Peyer's patch (tissue), 4 donors: ENCODE measurements around the gene NETO1. TPM values are rescaled to one million over a fixed set of nuclear protein-coding genes. Genes with fewer than 3 reads are reported as not detected.

Source experiments
- DNase-seq, 3 donors: peaks; one replicate each; pipeline ENCODE4 v3.0.0-alpha.2; 2017 to 2019
- H3K27ac ChIP-seq, 4 donors: fragments of 200-600 bp; sonication (generic); one replicate each; pipeline ENCODE4 v1.5.1; 2016 to 2019
- H3K27me3 ChIP-seq, 2 donors: fragments of 200-600 bp; sonication (generic); one replicate each; pipeline ENCODE4 v1.5.1; 2019
- H3K36me3 ChIP-seq, 3 donors: fragments of 200-600 bp; sonication (generic); one replicate each; pipeline ENCODE4 v1.5.1; 2016 to 2019
- H3K4me1 ChIP-seq, 4 donors: fragments of 200-600 bp; sonication (generic); one replicate each; pipeline ENCODE4 v1.5.1; 2016 to 2019
- H3K4me3 ChIP-seq, 4 donors: fragments of 200-600 bp; sonication (generic); 1 replicate in 3 of 4; 2 replicates in 1 of 4; pipeline ENCODE4 v1.5.1; 2016 to 2019; ENCODE audit warnings: mild to moderate bottlenecking in 1 of 4
- H3K9me3 ChIP-seq, 4 donors: fragments of 200-600 bp; sonication (generic); one replicate each; pipeline ENCODE4 v1.5.1; 2016 to 2019; ENCODE audit warnings: mild to moderate bottlenecking in 1 of 4
- POLR2A ChIP-seq, 2 donors: fragments of 450-650 bp; IDR thresholded peaks; one replicate each; pipeline ENCODE4 v1.5.1; 2017; ENCODE audit warnings: antibody characterized with exemption in 2 of 2, mild to moderate bottlenecking in 2 of 2, moderate library complexity in 2 of 2
- total RNA-seq, 4 donors: library from RNA; depleted of rRNA; stranded (reverse); fragments of >200 nt; gene quantifications; one replicate each; pipeline ENCODE4 v1.1.0, GENCODE V29; 2016
- TF ChIP-seq, protein P1 (sequence below), 6 experiments: fragments of 450-650 bp in 4 of 6; fragments of 200-600 bp in 2 of 6; sonication (generic) in 1 of 6; IDR thresholded peaks; one replicate each; pipeline ENCODE4 v1.5.1; 2017 to 2019; ENCODE audit warnings: antibody characterized with exemption in 6 of 6, mild to moderate bottlenecking in 3 of 6, moderate library complexity in 1 of 6

NETO1 gene
- total RNA-seq, 4 donors from 2014 or later = not detected

DNA sequence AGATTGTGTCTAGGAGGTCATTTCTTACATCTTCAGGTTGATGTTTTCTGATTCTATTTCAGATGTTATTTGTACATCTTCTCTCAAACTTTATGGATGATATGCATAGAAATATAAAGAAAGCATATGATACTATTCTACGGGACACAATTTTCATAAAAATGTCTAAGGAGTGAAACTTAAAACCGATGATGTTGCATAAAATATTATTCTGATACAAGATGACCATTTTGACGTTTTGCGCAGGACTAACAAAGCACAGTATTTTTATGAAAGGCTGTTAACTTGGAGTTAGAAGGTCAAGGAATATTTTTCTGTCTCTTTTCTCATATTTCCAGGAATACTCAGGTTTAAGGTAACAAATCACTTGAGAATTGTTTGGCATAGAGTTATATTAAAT, 8.7 kb downstream of the NETO1 start:
- no peaks in the 10 kb centered on the region for H3K4me1 ChIP-seq
- H3K27ac ChIP-seq = no peak overlapping the region
- no peaks in the 10 kb centered on the region for H3K9me3 ChIP-seq
- no peak for DNase-seq
- H3K36me3 ChIP-seq = no peaks in the 10 kb centered on the region
- no peak overlapping the region for H3K4me3 ChIP-seq
- H3K27me3 ChIP-seq = no peaks in the 10 kb centered on the region
- TF ChIP-seq POLR2A (IDR thresholded peaks at IDR 0.05) = no peak
- TF ChIP-seq, protein P1, sequence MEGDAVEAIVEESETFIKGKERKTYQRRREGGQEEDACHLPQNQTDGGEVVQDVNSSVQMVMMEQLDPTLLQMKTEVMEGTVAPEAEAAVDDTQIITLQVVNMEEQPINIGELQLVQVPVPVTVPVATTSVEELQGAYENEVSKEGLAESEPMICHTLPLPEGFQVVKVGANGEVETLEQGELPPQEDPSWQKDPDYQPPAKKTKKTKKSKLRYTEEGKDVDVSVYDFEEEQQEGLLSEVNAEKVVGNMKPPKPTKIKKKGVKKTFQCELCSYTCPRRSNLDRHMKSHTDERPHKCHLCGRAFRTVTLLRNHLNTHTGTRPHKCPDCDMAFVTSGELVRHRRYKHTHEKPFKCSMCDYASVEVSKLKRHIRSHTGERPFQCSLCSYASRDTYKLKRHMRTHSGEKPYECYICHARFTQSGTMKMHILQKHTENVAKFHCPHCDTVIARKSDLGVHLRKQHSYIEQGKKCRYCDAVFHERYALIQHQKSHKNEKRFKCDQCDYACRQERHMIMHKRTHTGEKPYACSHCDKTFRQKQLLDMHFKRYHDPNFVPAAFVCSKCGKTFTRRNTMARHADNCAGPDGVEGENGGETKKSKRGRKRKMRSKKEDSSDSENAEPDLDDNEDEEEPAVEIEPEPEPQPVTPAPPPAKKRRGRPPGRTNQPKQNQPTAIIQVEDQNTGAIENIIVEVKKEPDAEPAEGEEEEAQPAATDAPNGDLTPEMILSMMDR (IDR thresholded peaks at IDR 0.05) = no peak

DNA sequence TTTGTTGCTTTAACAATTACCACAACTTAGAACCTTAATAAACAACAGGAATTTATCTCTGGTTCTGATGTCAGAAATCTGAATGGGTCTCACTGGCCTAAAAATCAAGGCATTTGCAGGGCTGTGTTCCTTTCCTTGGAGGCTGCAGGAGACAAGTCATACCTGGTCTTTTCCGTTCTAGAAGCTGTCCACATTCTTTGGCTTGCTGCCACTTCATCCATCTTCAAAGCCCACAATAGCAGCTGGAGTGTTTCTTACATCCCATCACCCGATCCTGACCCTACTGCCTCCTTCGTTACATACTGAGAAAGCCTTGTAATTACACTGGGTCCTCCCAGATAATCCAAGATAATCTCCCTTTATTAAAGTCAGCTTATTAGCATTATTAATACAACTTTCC, 18.1 kb downstream of the NETO1 start:
- DNase-seq = no peak
- Histone ChIP-seq H3K27ac (no peak overlapping the region), H3K4me3 (no peak overlapping the region), H3K36me3 (no peaks in the 10 kb centered on the region), H3K27me3 (no peaks in the 10 kb centered on the region), H3K9me3 (no peaks in the 10 kb centered on the region), H3K4me1 (no peaks in the 10 kb centered on the region)
- no peak for TF ChIP-seq POLR2A (IDR thresholded peaks at IDR 0.05)
- TF ChIP-seq, protein P1 (IDR thresholded peaks at IDR 0.05) = no peak

DNA sequence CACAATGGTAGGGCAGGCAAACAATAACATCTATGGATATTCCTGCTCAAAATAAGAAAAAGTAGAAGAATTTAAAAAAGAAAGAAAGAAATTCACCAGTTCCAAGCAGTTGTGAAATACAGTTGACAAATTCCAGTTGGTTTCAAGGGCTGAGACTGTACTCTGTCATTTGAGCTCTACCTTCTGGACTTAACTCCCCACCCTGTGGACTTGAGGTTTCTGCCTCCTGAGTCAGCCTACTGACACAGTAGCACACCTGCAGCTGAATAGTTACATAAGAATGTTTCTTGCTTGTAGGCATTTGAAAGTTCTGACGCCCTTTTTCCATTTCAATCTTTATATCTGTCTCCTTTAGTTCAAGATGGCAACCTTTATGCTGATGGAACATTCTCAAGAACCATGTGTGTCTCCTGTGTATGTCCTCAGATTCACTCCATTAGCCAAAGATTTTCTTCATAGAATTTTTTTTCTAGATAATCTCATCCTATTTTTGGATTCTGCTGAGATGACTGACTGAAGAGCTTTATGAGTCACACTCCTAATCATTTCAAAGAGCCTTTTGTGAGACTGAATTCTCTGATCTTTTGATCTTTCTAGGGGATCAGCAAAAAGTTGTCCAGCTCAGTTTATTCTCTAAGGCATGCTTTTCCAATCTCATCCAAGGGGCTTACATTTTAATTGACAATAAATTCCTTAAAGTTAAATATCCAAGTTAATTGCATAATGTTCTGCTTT, 19.1 kb downstream of the NETO1 start:
- no peaks in the 10 kb centered on the region for H3K4me1 ChIP-seq
- no peaks in the 10 kb centered on the region for H3K9me3 ChIP-seq
- H3K27me3 ChIP-seq = no peaks in the 10 kb centered on the region
- no peak for DNase-seq
- no peak overlapping the region for H3K27ac ChIP-seq
- H3K4me3 ChIP-seq = no peak overlapping the region
- TF ChIP-seq POLR2A (IDR thresholded peaks at IDR 0.05) = no peak
- TF ChIP-seq, protein P1 (IDR thresholded peaks at IDR 0.05) = no peak
- H3K36me3 ChIP-seq = no peaks in the 10 kb centered on the region

DNA sequence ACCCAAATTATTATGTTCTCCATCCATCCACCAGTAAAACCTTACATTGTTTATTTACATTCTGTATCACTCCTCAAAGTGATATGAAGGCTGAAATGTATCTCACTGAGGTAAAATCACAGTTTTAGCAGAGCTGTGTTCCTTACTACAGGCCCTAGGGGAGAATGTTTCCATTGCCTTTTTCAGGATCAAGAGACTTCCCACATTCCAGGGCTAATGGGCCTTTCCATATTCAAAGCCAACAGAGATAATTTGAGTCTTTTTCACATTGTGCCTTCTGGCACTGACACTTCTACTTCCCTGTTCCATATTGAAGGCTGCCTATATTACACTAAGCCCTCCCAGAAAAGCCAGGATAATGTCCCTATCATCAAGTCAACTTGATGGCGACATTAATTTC, 20.0 kb downstream of the NETO1 start:
- no peak for TF ChIP-seq POLR2A (IDR thresholded peaks at IDR 0.05)
- TF ChIP-seq, protein P1 (IDR thresholded peaks at IDR 0.05) = no peak
- Histone ChIP-seq H3K4me1 (no peaks in the 10 kb centered on the region), H3K9me3 (no peaks in the 10 kb centered on the region), H3K4me3 (no peak overlapping the region), H3K27me3 (no peaks in the 10 kb centered on the region), H3K27ac (no peak overlapping the region), H3K36me3 (no peaks in the 10 kb centered on the region)
- DNase-seq = no peak

DNA sequence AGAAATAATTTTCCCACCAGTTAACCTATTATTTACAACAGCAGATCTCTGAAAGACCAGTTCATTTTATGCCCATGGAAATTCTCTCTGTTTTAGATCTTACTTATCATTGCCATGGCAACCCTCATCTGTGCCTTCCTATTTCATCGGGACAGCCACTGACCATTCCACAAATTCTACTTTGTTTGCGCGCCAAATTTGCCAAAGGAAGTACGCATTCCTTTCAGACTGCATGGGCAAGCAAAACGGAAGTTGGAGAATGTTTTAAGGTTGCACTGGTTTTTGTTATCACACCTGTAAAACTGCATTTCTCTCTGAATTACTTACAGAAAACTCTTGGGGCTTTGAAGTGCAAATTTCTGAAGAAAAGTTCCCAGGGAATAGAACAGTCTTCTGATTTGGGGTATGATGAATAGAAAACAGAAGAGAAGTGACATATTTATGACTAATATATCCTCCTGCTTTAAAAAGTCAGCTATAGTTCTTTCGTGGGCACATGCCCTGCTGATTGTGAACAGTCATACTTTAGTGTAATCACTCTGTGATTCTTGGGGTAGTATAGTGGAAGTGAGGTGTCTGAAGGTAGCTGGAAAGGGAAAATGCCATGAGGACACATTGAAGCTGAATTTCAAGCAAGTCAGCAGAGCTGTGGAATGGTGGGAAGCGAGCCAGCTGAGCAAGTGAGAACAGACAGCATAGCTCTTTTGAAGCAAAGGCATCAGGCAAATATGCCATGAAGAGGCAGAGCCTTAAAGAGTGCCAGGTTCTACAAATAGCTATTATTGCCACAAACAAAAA, 20.9 kb downstream of the NETO1 start:
- no peaks in the 10 kb centered on the region for H3K9me3 ChIP-seq
- H3K4me3 ChIP-seq = no peak overlapping the region
- DNase-seq = no peak
- no peaks in the 10 kb centered on the region for H3K27me3 ChIP-seq
- TF ChIP-seq, protein P1 (IDR thresholded peaks at IDR 0.05) = no peak
- TF ChIP-seq POLR2A (IDR thresholded peaks at IDR 0.05) = no peak
- H3K4me1 ChIP-seq = no peaks in the 10 kb centered on the region
- no peaks in the 10 kb centered on the region for H3K36me3 ChIP-seq
- H3K27ac ChIP-seq = no peak overlapping the region
